KMS-11 (cell line): ENCODE data around the gene METTL21A.
"Not testable (repeated sequence)": the region's sequence is repeated elsewhere in the genome, so short reads cannot be mapped to it uniquely, and the experiment has no call there.

Source experiments
- H2AFZ ChIP-seq: fragments of 200-600 bp; sonication (generic); 2 replicates; pipeline ENCODE4 v1.6.1; 2016; ENCODE audit warnings: antibody characterized with exemption, mixed run types, low read depth
- H3K27ac ChIP-seq: fragments of 200-600 bp; sonication (generic); 2 replicates; pipeline ENCODE4 v1.6.1; 2016; ENCODE audit warnings: mild to moderate bottlenecking, mixed run types
- H3K27me3 ChIP-seq: fragments of 200-600 bp; sonication (generic); 2 replicates; pipeline ENCODE4 v1.6.1; 2017; ENCODE audit warnings: mild to moderate bottlenecking, low read depth, mixed run types, moderate library complexity; ENCODE audit not compliant: insufficient read depth
- H3K36me3 ChIP-seq: fragments of 200-600 bp; sonication (generic); 2 replicates; pipeline ENCODE4 v1.6.1; 2017; ENCODE audit warnings: mild to moderate bottlenecking, mixed run types; ENCODE audit not compliant: insufficient read depth
- H3K4me1 ChIP-seq: fragments of 200-600 bp; sonication (generic); 2 replicates; pipeline ENCODE4 v1.6.1; 2016; ENCODE audit warnings: mild to moderate bottlenecking, low read depth, mixed run types; ENCODE audit not compliant: poor library complexity, severe bottlenecking
- H3K4me2 ChIP-seq: fragments of 200-600 bp; sonication (generic); 2 replicates; pipeline ENCODE4 v1.7.0; 2016; ENCODE audit warnings: mild to moderate bottlenecking, mixed run types
- H3K4me3 ChIP-seq: fragments of 200-600 bp; sonication (generic); IDR thresholded peaks from 2 replicates; pipeline ENCODE4 v1.6.1; 2017; ENCODE audit warnings: low read depth, low read length, mixed read lengths; ENCODE audit not compliant: insufficient read depth
- H3K79me2 ChIP-seq: fragments of 200-600 bp; sonication (generic); 2 replicates; pipeline ENCODE4 v1.6.1; 2016; ENCODE audit warnings: low read depth, mixed run types; ENCODE audit not compliant: insufficient read depth
- H3K9ac ChIP-seq: fragments of 200-600 bp; sonication (generic); 2 replicates; pipeline ENCODE4 v1.6.1; 2016; ENCODE audit warnings: mild to moderate bottlenecking, mixed run types
- H4K20me1 ChIP-seq: fragments of 200-600 bp; sonication (generic); 2 replicates; pipeline ENCODE4 v1.6.1; 2016; ENCODE audit warnings: mild to moderate bottlenecking, mixed run types; ENCODE audit not compliant: insufficient read depth
- TF ChIP-seq, protein P1 (sequence below): fragments of 200-600 bp; sonication (generic); conservative IDR thresholded peaks from 2 replicates; pipeline ENCODE4 v1.6.1; 2017; ENCODE audit warnings: low read depth, mild to moderate bottlenecking, antibody characterized with exemption, low read length, moderate library complexity, mixed read lengths

METTL21A gene

DNA sequence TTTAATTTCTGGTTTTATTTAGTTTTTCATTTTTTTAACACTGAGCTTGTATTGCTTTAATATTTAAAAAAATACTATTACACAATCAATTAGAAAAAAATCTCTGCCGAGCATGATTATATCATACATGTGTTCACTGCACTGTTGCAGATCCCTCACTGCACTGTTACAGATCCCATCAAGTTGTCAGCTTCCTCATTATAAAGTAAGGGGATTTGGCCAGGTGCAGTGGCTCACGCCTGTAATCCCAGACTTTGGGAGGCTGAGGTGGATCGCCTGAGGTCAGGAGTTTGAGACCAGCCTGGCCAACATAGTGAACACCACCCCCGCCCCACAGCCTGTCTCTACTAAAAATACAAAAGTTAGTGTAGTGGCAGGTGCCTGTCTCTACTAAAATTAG is 33.0 kb upstream of the METTL21A start:
- no peak overlapping the region for H3K4me2 ChIP-seq
- H4K20me1 ChIP-seq, result no peaks in the 10 kb centered on the region
- peaks cover 5% of the 10 kb centered on the region for H3K4me1 ChIP-seq
- no peaks in the 10 kb centered on the region for H3K36me3 ChIP-seq
- no peak overlapping the region for H3K27ac ChIP-seq
- no peaks in the 10 kb centered on the region for H3K79me2 ChIP-seq
- no peak overlapping the region for H3K9ac ChIP-seq
- no peak overlapping the region for H3K4me3 ChIP-seq
- no peak overlapping the region for H2AFZ ChIP-seq
- TF ChIP-seq, protein P1, sequence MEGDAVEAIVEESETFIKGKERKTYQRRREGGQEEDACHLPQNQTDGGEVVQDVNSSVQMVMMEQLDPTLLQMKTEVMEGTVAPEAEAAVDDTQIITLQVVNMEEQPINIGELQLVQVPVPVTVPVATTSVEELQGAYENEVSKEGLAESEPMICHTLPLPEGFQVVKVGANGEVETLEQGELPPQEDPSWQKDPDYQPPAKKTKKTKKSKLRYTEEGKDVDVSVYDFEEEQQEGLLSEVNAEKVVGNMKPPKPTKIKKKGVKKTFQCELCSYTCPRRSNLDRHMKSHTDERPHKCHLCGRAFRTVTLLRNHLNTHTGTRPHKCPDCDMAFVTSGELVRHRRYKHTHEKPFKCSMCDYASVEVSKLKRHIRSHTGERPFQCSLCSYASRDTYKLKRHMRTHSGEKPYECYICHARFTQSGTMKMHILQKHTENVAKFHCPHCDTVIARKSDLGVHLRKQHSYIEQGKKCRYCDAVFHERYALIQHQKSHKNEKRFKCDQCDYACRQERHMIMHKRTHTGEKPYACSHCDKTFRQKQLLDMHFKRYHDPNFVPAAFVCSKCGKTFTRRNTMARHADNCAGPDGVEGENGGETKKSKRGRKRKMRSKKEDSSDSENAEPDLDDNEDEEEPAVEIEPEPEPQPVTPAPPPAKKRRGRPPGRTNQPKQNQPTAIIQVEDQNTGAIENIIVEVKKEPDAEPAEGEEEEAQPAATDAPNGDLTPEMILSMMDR, result no peak
- no peaks in the 10 kb centered on the region for H3K27me3 ChIP-seq

GRCh38 chr2:207655000-207655399 is 29.8 kb upstream of the METTL21A start:
- Histone ChIP-seq H3K4me1 (no peaks in the 10 kb centered on the region), H3K36me3 (no peaks in the 10 kb centered on the region), H3K4me3 (no peak overlapping the region), H3K27me3 (no peaks in the 10 kb centered on the region), H3K79me2 (no peaks in the 10 kb centered on the region), H4K20me1 (no peaks in the 10 kb centered on the region), H2AFZ (no peak overlapping the region), H3K27ac (no peak overlapping the region), H3K9ac (no peak overlapping the region), H3K4me2 (no peak overlapping the region)
- TF ChIP-seq, protein P1, result no peak

- not testable (repeated sequence) for H3K27ac ChIP-seq, H3K4me2 ChIP-seq, H3K79me2 ChIP-seq, H4K20me1 ChIP-seq, H3K4me1 ChIP-seq, H3K36me3 ChIP-seq, H3K9ac ChIP-seq, H2AFZ ChIP-seq, H3K27me3 ChIP-seq, H3K4me3 ChIP-seq
Measured at GRCh38 chr2:207646582-207646981, 21.4 kb upstream of the METTL21A start.

- Histone ChIP-seq H3K27ac (no peak overlapping the region), H3K4me1 (no peaks in the 10 kb centered on the region), H3K36me3 (no peaks in the 10 kb centered on the region), H4K20me1 (no peaks in the 10 kb centered on the region), H3K27me3 (no peaks in the 10 kb centered on the region), H3K4me2 (no peak overlapping the region), H3K79me2 (no peaks in the 10 kb centered on the region), H3K4me3 (no peak overlapping the region), H2AFZ (no peak overlapping the region), H3K9ac (no peak overlapping the region)
- TF ChIP-seq, protein P1, result no peak
Measured at GRCh38 chr2:207643892-207644291, 18.7 kb upstream of the METTL21A start.

DNA sequence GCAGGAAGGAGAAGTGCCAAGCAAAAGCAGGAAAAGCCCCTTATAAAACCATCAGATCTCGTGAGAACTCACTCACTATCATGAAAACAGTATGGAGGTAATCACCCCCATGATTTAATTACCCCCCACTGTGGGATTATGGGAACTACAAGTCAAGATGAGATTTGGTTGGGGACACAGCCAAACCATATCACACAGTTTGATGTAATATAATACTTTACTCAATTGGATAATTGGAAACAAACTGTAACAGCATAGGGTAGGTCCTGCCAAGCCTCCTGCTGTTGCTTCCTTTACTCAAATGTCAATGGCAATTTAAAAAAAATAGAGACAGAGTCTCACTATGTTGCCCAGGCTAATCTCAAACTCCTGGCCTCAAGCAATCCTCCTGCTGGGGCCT is 15.5 kb upstream of the METTL21A start:
- Histone ChIP-seq H3K27ac (no peak overlapping the region), H3K4me3 (no peak overlapping the region), H3K9ac (no peak overlapping the region), H3K4me2 (no peak overlapping the region), H3K4me1 (no peaks in the 10 kb centered on the region), H3K36me3 (no peaks in the 10 kb centered on the region), H4K20me1 (no peaks in the 10 kb centered on the region), H3K79me2 (no peaks in the 10 kb centered on the region), H3K27me3 (no peaks in the 10 kb centered on the region), H2AFZ (no peak overlapping the region)
- TF ChIP-seq, protein P1, result no peak
